ENCODE results near the gene IRF2BP2. TPM values are rescaled to one million over a fixed set of nuclear protein-coding genes. Genes with fewer than 3 reads are reported as not detected.
A peak's percentile ranks its signal among the peaks of the same experiment; 100 is the strongest.

The IRF2BP2 gene
- total and polyA plus RNA-seq, 2 of the 13 experiments (the other 11 are each of a cell fraction or from before 2014, with no cell fraction given), result 140 to 147 TPM

DNA sequence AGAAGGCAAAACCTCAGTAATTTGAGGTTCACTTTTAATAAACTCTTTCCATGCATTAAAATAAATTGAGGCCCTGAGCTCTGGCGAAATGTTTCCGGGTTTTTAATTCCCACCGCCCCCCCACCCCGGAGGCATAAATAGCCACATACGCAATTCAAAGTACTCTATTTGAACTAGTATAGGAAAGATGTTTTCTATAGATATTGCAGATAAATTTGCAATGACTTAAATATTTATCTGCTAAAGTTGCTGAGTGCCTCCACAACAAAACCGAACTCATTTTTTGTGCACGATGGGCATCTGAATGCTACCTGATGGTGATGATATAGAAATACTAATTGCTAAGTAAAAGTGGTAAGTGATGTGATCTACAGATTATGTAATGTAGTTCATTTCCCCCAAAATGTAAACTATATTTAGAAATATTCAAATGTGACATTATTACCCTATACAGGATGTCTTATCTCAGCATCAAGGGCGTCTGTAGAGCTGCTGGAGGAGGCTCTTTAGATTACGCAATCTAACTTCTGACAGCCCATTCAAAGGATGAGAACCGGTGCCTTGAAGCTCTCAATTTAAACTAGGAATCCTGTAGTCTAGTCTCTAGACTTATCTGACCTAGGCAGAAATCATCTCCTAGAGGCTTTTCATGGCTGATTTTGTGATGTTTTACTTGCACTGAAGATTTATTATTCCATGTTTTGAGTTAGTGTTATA is 8.5 kb downstream of the IRF2BP2 start (continued):
- no peak for TF ChIP-seq GLMP (CRISPR knock-in tag; IDR thresholded peaks at IDR 0.05; ENCODE audit: borderline replicate concordance)
- no peak for TF ChIP-seq ZNF512 (CRISPR knock-in tag; IDR thresholded peaks at IDR 0.05)
- TF ChIP-seq ZNF790 (CRISPR knock-in tag; IDR thresholded peaks at IDR 0.05; ENCODE audit: borderline replicate concordance), result no peak
- TF ChIP-seq EHMT2 (IDR thresholded peaks at IDR 0.05; ENCODE audit: borderline replicate concordance, low read depth, low read length), result no peak
- TF ChIP-seq ZNF441 (CRISPR knock-in tag; IDR thresholded peaks at IDR 0.05; ENCODE audit: borderline replicate concordance), result no peak
- TF ChIP-seq SNAI1 (CRISPR knock-in tag; IDR thresholded peaks at IDR 0.05; ENCODE audit: borderline replicate concordance), result no peak
- TF ChIP-seq SOX13 (IDR thresholded peaks at IDR 0.05), result no peak
- peak in 1 of 2 experiments; percentile 55; a peak in 1 of 4 replicates for TF ChIP-seq SOX13 (CRISPR knock-in tag; conservative IDR thresholded peaks at IDR 0.05 in 1 of 2, IDR thresholded peaks at IDR 0.05 in 1 of 2)
- TF ChIP-seq XRCC5 (optimal IDR thresholded peaks at IDR 0.05; ENCODE audit: low read length), result no peak
- TF ChIP-seq PHF5A (CRISPR knock-in tag; IDR thresholded peaks at IDR 0.05; ENCODE audit: low read depth, unreplicated experiment), result no peak
- TF ChIP-seq, protein P1, sequence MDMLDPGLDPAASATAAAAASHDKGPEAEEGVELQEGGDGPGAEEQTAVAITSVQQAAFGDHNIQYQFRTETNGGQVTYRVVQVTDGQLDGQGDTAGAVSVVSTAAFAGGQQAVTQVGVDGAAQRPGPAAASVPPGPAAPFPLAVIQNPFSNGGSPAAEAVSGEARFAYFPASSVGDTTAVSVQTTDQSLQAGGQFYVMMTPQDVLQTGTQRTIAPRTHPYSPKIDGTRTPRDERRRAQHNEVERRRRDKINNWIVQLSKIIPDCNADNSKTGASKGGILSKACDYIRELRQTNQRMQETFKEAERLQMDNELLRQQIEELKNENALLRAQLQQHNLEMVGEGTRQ (IDR thresholded peaks at IDR 0.05; ENCODE audit: low read depth, low read length), result no peak
- TF ChIP-seq, protein P1 (CRISPR knock-in tag; IDR thresholded peaks at IDR 0.05; ENCODE audit: borderline replicate concordance), result no peak
- 0 out of 2 replicates have a peak, but pooled peaks have one; percentile 15 for TF ChIP-seq ZNF12 (CRISPR knock-in tag; IDR thresholded peaks at IDR 0.05)
- TF ChIP-seq EZH2 (conservative IDR thresholded peaks at IDR 0.05; ENCODE audit: low read depth, low read length), result no peak
- TF ChIP-seq TBX3 (IDR thresholded peaks at IDR 0.05; ENCODE audit: borderline replicate concordance), result no peak
- TF ChIP-seq, protein P2, sequence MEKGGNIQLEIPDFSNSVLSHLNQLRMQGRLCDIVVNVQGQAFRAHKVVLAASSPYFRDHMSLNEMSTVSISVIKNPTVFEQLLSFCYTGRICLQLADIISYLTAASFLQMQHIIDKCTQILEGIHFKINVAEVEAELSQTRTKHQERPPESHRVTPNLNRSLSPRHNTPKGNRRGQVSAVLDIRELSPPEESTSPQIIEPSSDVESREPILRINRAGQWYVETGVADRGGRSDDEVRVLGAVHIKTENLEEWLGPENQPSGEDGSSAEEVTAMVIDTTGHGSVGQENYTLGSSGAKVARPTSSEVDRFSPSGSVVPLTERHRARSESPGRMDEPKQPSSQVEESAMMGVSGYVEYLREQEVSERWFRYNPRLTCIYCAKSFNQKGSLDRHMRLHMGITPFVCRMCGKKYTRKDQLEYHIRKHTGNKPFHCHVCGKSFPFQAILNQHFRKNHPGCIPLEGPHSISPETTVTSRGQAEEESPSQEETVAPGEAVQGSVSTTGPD (CRISPR knock-in tag; IDR thresholded peaks at IDR 0.05), result no peak
- no peak for TF ChIP-seq HOXA7 (CRISPR knock-in tag; IDR thresholded peaks at IDR 0.05)
- TF ChIP-seq SALL2 (CRISPR knock-in tag; IDR thresholded peaks at IDR 0.05), result no peak
- no peak for TF ChIP-seq DDIT3 (CRISPR knock-in tag; IDR thresholded peaks at IDR 0.05)
- TF ChIP-seq, protein P3, sequence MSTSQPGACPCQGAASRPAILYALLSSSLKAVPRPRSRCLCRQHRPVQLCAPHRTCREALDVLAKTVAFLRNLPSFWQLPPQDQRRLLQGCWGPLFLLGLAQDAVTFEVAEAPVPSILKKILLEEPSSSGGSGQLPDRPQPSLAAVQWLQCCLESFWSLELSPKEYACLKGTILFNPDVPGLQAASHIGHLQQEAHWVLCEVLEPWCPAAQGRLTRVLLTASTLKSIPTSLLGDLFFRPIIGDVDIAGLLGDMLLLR (CRISPR knock-in tag; IDR thresholded peaks at IDR 0.05), result no peak
- TF ChIP-seq ZNF136 (CRISPR knock-in tag; IDR thresholded peaks at IDR 0.05; ENCODE audit: low read depth), result no peak
- no peak for TF ChIP-seq ZNF292 (CRISPR knock-in tag; IDR thresholded peaks at IDR 0.05; ENCODE audit: borderline replicate concordance, low read depth)

Measured in HepG2 (cell line).